Panc1 (cell line): ENCODE results near the gene EML1. TPM values are rescaled to one million over a fixed set of nuclear protein-coding genes. Genes with fewer than 3 reads are reported as not detected.

ENCODE experiments used
- ATAC-seq: fragments of 200-7000 bp; cut with Tn5 transposase; 2 replicates; pipeline ENCODE4 v1.9.1; 2020; ENCODE audit warnings: mild to moderate bottlenecking, moderate library complexity
- BruUV-seq: library from RNA; stranded (reverse); fragments of 400-500 nt; replicated peaks from 2 replicates; lab custom pipeline; 2021; lab: Mats Ljungman, UMichigan
- CTCF ChIA-PET: fragments of 300-600 bp; sonication (Branson Sonifier 250); formaldehyde crosslinking; loops from one replicate; lab custom pipeline; 2022; ENCODE audit warnings: antibody characterized with exemption; lab: Charles Lee
- POLR2A ChIA-PET: fragments of 300-600 bp; sonication (Branson Sonifier 250); formaldehyde crosslinking; loops from one replicate; lab custom pipeline; 2022; ENCODE audit warnings: antibody characterized with exemption; lab: Charles Lee
- DNase-seq: peaks from one replicate; pipeline ENCODE4 v3.0.0-alpha.2; 2010; ENCODE audit warnings: low read depth, low spot score
- H3K27ac ChIP-seq: 2 replicates; pipeline ENCODE4 v1.5.1; 2011; ENCODE audit warnings: mild to moderate bottlenecking, low read length, inconsistent platforms
- H3K27me3 ChIP-seq: fragments of 200-500 bp; sonication (Bioruptor generic); 2 replicates; pipeline ENCODE4 v1.6.0; 2014; ENCODE audit warnings: low read length, inconsistent platforms; ENCODE audit not compliant: control insufficient read depth, insufficient read depth
- H3K36me3 ChIP-seq: fragments of 200-500 bp; sonication (Bioruptor generic); 2 replicates; pipeline ENCODE4 v1.5.1; 2014; ENCODE audit warnings: inconsistent platforms, mild to moderate bottlenecking, low read length, moderate library complexity; ENCODE audit not compliant: control insufficient read depth, insufficient read depth
- H3K4me1 ChIP-seq: 2 replicates; pipeline ENCODE4 v1.5.1; 2011; ENCODE audit warnings: inconsistent platforms, mild to moderate bottlenecking, low read length, moderate library complexity; ENCODE audit not compliant: control insufficient read depth, insufficient read depth
- H3K4me3 ChIP-seq, 2 experiments: 2 replicates each; pipeline ENCODE4 v1.5.1; 2011 to 2012; ENCODE audit warnings: low read depth in 2 of 2, low read length in 2 of 2, mild to moderate bottlenecking in 2 of 2, inconsistent platforms in 1 of 2, moderate library complexity in 1 of 2
- H3K9me3 ChIP-seq: fragments of 200-500 bp; sonication (Bioruptor generic); 2 replicates; pipeline ENCODE4 v1.5.1; 2014; ENCODE audit warnings: low read depth, mild to moderate bottlenecking, inconsistent platforms, low read length, moderate library complexity; ENCODE audit not compliant: control insufficient read depth, insufficient read depth
- CTCF ChIP-seq: fragments of 450-650 bp; IDR thresholded peaks from 2 replicates; pipeline ENCODE4 v1.5.1; 2017; ENCODE audit warnings: mild to moderate bottlenecking
- POLR2AphosphoS5 ChIP-seq: IDR thresholded peaks from 2 replicates; pipeline ENCODE4 v1.6.1; 2012; ENCODE audit warnings: mild to moderate bottlenecking, low read depth, low read length, moderate library complexity
- REST ChIP-seq, 2 experiments: IDR thresholded peaks; 2 replicates each; pipeline ENCODE4 v1.6.1; 2011 to 2012; ENCODE audit warnings: low read depth in 2 of 2, control low read depth in 1 of 2, low read length in 1 of 2, mild to moderate bottlenecking in 1 of 2, moderate library complexity in 1 of 2; ENCODE audit not compliant: insufficient read depth in 1 of 2
- SIN3A ChIP-seq: IDR thresholded peaks from 2 replicates; pipeline ENCODE4 v1.6.1; 2012; ENCODE audit warnings: low read depth, mild to moderate bottlenecking, low read length, moderate library complexity, borderline replicate concordance; ENCODE audit not compliant: insufficient read depth
- TCF7L2 ChIP-seq: IDR thresholded peaks from 2 replicates; pipeline ENCODE4 v1.6.1; 2011; ENCODE audit warnings: mild to moderate bottlenecking, low read depth, low read length, inconsistent platforms
- in situ Hi-C: cut with HindIII; loops from 2 replicates; pipeline ENCODE4 v1.10.0; 2016; ENCODE audit warnings: low sequenced_read_pairs, low pct_unique_long_range_greater_than_20kb
- intact Hi-C: fragments of 100-400 bp; cut with micrococcal nuclease; formaldehyde crosslinking; loops from one replicate; pipeline ENCODE4 v1.10.0; 2022; ENCODE audit not compliant: unreplicated experiment
- total RNA-seq: library from RNA; stranded (reverse); gene quantifications from one replicate; pipeline ENCODE4 v1.2.1, GENCODE V29; 2021; ENCODE audit not compliant: unreplicated experiment

EML1 gene
- total RNA-seq, 1 experiment from 2014 or later: 35.3 TPM

GRCh38 chr14:99975190-99975589, 182.0 kb downstream of the EML1 start:
- POLR2A ChIA-PET: interaction anchor here (0.6 kb wide), 1 partner anchor 41 kb away, joined by 3 read pairs; no protein-coding TSS in a partner anchor
- Histone ChIP-seq H3K27me3 (no peaks in the 10 kb centered on the region), H3K36me3 (no peaks in the 10 kb centered on the region), H3K4me1 (peaks cover 3% of the 10 kb centered on the region; the same call in 1 of the 2 replicates), H3K27ac (no peak overlapping the region), H3K4me3 (no peak overlapping the region), H3K9me3 (peaks cover 11% of the 10 kb centered on the region; the same call in 1 of the 2 replicates)
- DNase-seq (no peak), ATAC-seq (no peak)
- no TSS peak for BruUV-seq
- TF ChIP-seq CTCF: no peak
- no peak for TF ChIP-seq TCF7L2
- TF ChIP-seq POLR2AphosphoS5: no peak
- TF ChIP-seq REST (IDR thresholded peaks at IDR 0.05; ENCODE audit: insufficient read depth in 1 of 2, low read depth in 2 of 2, low read length in 1 of 2): no peak
- no peak for TF ChIP-seq SIN3A
- intact Hi-C loops (no loop called here), in situ Hi-C loops (no loop called here)
- CTCF ChIA-PET: no interaction called here

- in situ Hi-C loops (no loop called here), intact Hi-C loops (no loop called here)
- peaks cover 11% of the 10 kb centered on the region; the same call in 1 of the 2 replicates for H3K9me3 ChIP-seq
- ATAC-seq (no peak), DNase-seq (no peak)
- no peaks in the 10 kb centered on the region for H3K27me3 ChIP-seq
- POLR2A ChIA-PET: no interaction called here
- TF ChIP-seq CTCF (no peak), SIN3A (no peak), TCF7L2 (no peak), POLR2AphosphoS5 (no peak), REST (IDR thresholded peaks at IDR 0.05; ENCODE audit: insufficient read depth in 1 of 2, low read depth in 2 of 2, low read length in 1 of 2) (no peak)
- CTCF ChIA-PET: no interaction called here
- no peak overlapping the region for H3K27ac ChIP-seq
- no peak overlapping the region for H3K4me3 ChIP-seq
- H3K4me1 ChIP-seq: peaks cover 6% of the 10 kb centered on the region; the same call in 1 of the 2 replicates
- H3K36me3 ChIP-seq: no peaks in the 10 kb centered on the region
- no TSS peak for BruUV-seq
These were observed 182.8 kb downstream of the EML1 start for GRCh38 chr14:99976021-99976420.
